GM21528 (cell line): Measurements from ENCODE around the gene PHC3.

Experiments
- ATAC-seq: cut with Tn5 transposase; IDR thresholded peaks from one replicate; pipeline ENCODE4 v1.9.1; 2021; ENCODE audit warnings: mild to moderate bottlenecking, moderate library complexity; ENCODE audit not compliant: unreplicated experiment, low FRiP score

PHC3 gene

DNA sequence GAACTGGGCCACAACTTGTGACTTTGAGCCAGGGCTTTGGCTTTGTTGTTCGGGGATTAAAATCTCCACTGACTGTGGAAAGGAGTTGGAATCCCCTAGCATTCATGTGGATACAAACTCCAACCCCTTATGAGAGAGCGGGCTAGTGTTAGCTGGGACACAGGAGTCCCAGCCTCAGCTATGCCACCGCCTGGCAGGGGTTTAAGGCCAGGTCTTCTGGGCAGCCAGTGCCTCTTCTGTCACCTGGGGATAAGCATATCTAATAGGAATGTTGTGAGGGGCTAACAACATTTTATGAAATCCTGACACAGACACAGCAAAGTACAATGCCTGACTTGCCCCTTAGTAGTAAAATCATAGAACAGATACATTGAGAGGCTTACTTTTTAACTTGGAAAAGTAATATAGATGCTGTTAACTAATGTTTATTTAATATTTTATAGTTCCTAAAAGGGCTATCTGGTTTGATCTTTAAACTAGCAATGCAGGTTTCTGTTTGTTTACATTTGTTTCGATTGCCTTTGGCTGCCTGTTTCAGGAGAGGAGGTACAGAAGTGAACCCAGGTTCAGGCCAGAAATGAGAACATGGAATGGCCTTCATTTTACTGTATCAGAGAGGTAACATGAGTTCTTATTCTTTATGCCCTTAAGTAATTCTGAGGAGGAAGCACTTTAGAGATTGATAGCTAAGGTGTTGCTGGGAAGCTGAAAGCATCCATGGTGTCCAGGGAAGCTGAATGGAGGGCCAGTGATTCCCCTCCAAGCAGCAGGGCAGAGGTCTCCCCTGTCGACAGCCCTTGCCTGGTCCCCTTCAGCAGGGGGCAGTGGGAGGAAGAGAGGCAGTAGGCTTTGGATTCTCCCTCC, 135.0 kb downstream of the PHC3 start:
- no peak for ATAC-seq

DNA sequence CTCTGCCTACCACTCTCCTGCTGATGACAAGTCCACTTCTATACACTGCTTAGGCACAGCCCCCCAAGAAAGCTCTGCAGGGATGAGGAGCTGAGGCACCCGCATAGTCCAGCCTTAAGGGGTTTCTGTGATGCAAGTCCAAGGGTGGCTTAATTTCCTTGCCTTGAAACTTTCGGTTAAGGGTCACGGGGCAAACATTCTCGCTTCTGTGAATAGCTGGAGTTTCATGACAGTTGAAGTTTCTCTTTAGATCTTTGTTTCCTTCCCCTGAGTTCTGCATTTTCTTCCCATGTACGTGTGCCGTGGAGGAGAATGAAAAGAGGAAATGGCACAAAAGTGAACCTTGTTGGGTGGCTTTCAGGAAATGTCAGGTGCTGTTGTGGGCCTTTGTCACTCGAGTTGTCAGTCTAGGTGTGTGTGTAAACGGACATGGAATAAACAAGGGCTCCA, 136.7 kb downstream of the PHC3 start:
- peak; percentile 78 for ATAC-seq

DNA sequence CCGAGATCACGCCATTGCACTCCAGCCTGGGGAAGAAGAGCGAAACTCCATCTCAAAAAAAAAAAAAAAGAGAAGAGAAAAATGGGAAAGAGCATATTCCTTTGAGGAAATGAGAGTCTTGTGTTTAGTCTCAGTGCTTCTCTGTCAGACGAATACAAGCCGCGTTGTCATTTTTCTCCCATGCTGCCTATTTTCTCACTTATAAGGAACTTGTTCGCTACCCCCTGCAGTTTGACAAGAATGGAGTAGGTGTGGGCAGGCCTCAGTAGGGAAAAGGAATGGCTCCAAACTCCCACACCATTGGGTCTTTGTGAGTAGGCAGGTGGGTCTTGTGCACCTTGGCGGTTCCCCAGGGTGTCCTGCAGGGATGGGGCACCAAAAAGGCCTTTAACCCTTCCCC, 137.3 kb downstream of the PHC3 start:
- ATAC-seq = no peak

DNA sequence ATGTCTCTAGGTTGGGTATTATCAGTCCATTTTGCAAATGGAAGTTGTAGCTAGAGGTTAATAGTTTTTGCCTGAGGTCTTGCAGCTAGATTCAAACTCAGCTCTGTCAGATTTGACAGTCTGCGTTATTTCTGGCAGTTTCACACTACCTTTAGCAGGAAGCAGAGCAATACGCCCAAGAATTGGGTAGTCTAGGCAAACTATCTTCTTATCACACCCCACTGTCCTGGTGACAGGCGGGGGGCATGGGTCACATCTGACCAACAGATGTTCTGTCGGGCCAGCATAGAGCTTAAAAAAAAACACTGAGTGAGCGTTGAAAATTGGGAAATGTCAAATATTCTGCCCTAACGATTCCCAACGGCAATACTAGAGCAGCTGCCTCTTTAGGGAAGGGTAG, 138.0 kb downstream of the PHC3 start:
- no peak for ATAC-seq

DNA sequence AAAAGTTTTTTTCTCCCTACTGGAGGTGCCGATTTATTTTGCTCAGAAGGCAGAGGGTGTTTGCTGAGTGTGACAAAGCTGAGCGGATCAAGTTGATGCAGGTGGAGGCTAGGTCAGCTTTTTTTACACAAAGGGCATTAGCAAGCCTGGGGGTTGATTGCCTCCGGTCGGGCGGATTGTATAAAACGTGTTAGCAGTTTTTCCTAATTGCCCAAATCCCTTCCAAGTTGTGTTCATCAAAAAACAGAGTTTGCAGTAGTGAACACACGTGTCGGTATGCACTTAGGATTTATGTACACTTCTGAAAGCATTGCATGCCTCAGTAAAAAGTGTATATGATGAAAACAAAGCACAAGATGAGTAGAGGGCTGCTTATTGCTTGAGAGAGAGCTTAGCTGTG, 141.1 kb downstream of the PHC3 start:
- no peak for ATAC-seq

DNA sequence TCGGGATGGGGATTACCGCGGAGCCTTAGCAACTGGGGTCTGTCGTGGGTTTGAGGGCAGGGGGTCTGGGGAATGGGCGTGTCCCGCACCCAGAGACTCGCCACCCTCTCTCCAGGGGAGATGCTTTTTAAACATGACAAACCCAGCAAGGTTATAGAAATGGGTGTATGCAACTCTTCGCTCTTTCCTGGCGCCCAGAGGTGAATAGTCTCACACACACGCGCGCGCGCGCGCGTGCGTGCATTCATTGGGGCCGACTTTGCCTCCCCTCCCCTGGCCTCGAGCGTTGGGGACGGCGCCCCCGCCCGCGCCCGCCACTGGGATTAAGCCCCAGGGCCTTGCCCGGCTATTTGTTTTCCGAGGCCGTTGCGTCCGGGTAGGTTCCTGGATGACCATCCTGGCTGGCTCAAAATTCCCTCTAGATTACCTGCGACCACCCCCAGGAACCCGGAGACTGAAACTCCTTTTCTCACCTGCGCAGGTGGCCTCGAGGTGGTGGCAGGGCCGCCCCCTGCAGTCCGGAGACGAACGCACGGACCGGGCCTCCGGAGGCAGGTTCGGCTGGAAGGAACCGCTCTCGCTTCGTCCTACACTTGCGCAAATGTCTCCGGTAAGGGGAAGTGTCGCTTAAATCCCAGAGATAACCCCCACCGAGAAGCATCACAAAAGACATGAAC, 143.0 kb downstream of the PHC3 start:
- ATAC-seq = peak; percentile 13
